Upper lobe of left lung (tissue), 6 donors: Measurements from ENCODE around the gene IKZF4. TPM values are rescaled to one million over a fixed set of nuclear protein-coding genes. Genes with fewer than 3 reads are reported as not detected.
A peak's percentile ranks its signal among the peaks of the same experiment; 100 is the strongest.

Source experiments
- ATAC-seq, 2 donors: fragments of 200-7000 bp; cut with Tn5 transposase; one replicate each; pipeline ENCODE4 v1.9.1; 2022; ENCODE audit warnings: mild to moderate bottlenecking in 2 of 2, moderate library complexity in 2 of 2; ENCODE audit not compliant: low FRiP score in 2 of 2
- DNase-seq, 2 donors: peaks; one replicate each; pipeline ENCODE4 v3.0.0-alpha.2; 2019 to 2020
- H3K27ac ChIP-seq, 4 donors: fragments of 200-600 bp; sonication (generic); one replicate each; pipeline ENCODE4 v1.5.1; 2016 to 2019
- H3K27me3 ChIP-seq, 4 donors: fragments of 200-600 bp; sonication (generic); one replicate each; pipeline ENCODE4 v1.5.1; 2017 to 2019
- H3K36me3 ChIP-seq, 4 donors: fragments of 200-600 bp; sonication (generic); one replicate each; pipeline ENCODE4 v1.5.1; 2016 to 2019
- H3K4me1 ChIP-seq, 4 donors: fragments of 200-600 bp; sonication (generic); one replicate each; pipeline ENCODE4 v1.5.1; 2018 to 2019
- H3K4me3 ChIP-seq, 4 donors: fragments of 200-600 bp; sonication (generic); one replicate each; pipeline ENCODE4 v1.5.1; 2017 to 2019; ENCODE audit warnings: mild to moderate bottlenecking in 2 of 4, moderate library complexity in 1 of 4
- H3K9me3 ChIP-seq, 4 donors: fragments of 200-600 bp; sonication (generic); one replicate each; pipeline ENCODE4 v1.5.1; 2018 to 2019
- CTCF ChIP-seq, 6 experiments: fragments of 450-650 bp in 4 of 6; fragments of 200-600 bp in 2 of 6; sonication (generic) in 2 of 6; IDR thresholded peaks; one replicate each; pipeline ENCODE4 v1.5.1; 2016 to 2019; ENCODE audit warnings: antibody characterized with exemption in 6 of 6
- EP300 ChIP-seq, 4 donors: sonication (generic); formaldehyde crosslinking; IDR thresholded peaks; one replicate each; pipeline ENCODE4 v1.5.1; 2017; ENCODE audit warnings: antibody characterized with exemption in 4 of 4, control low read depth in 2 of 4
- POLR2A ChIP-seq, 4 donors: fragments of 450-650 bp; IDR thresholded peaks; one replicate each; pipeline ENCODE4 v1.5.1; 2016 to 2017; ENCODE audit warnings: antibody characterized with exemption in 4 of 4, mild to moderate bottlenecking in 2 of 4
- POLR2AphosphoS5 ChIP-seq, 2 donors: sonication (generic); formaldehyde crosslinking; IDR thresholded peaks; one replicate each; pipeline ENCODE4 v1.5.1; 2017; ENCODE audit warnings: antibody characterized with exemption in 2 of 2
- WGBS, 2 donors: methylation state at CpG; one replicate each; pipeline ENCODE4 v1.1.5; 2017 to 2018; 5-methylcytosine and 5-hydroxymethylcytosine counted together
- total RNA-seq, 6 donors: library from RNA; depleted of rRNA in 4 of 6; stranded (reverse); fragments of >200 nt in 4 of 6; gene quantifications; one replicate each; pipeline versions ENCODE4 v1.1.0 to v1.2.1, GENCODE V29; 2016 to 2021
- donor health status: DM: no; HTN: no; CAD: no; lungs with moderate emphysema.
- donor health status: DM: no; HTN: yes; CAD: no; lungs with severe emphysema.

The IKZF4 gene
- total RNA-seq, 6 donors from 2014 or later = 5.6 to 23.0 (median 9.3) TPM

- H3K27ac ChIP-seq = no peak overlapping the region
- H3K4me3 ChIP-seq = no peak overlapping the region
- no peaks in the 10 kb centered on the region for H3K9me3 ChIP-seq
- no peak for ATAC-seq
- peaks cover 0 to 40% (median 18%) of the 10 kb centered on the region in 4 donors for H3K36me3 ChIP-seq
- WGBS, 2 donors = 92 to 93% methylated on average over 7 to 10 of the region's 10 CpGs
- no peaks in the 10 kb centered on the region for H3K27me3 ChIP-seq
- no peak for TF ChIP-seq EP300 (IDR thresholded peaks at IDR 0.05)
- TF ChIP-seq POLR2AphosphoS5 (IDR thresholded peaks at IDR 0.05) = no peak
- no peak for TF ChIP-seq CTCF (IDR thresholded peaks at IDR 0.05)
- TF ChIP-seq POLR2A (IDR thresholded peaks at IDR 0.05) = no peak
- H3K4me1 ChIP-seq = peaks cover 4 to 28% (median 9%) of the 10 kb centered on the region in 4 donors
- peak in 1 of 2 donors; percentile 22 for DNase-seq
Observed at GRCh38 chr12:56004211-56004610, 16.6 kb upstream of the IKZF4 start.

- H3K36me3 ChIP-seq = peaks cover 0 to 20% (median 8%) of the 10 kb centered on the region in 4 donors
- H3K4me1 ChIP-seq = peaks cover 4 to 14% (median 9%) of the 10 kb centered on the region in 4 donors
- no peaks in the 10 kb centered on the region for H3K27me3 ChIP-seq
- 3 to 4% methylated on average over 24 to 27 of the region's 44 CpGs for WGBS, 2 donors
- DNase-seq (peak; percentile 63 to 94), ATAC-seq (peak; percentile 77 to 90)
- no peaks in the 10 kb centered on the region for H3K9me3 ChIP-seq
- TF ChIP-seq POLR2AphosphoS5 (IDR thresholded peaks at IDR 0.05) = no peak
- no peak for TF ChIP-seq CTCF (IDR thresholded peaks at IDR 0.05)
- no peak for TF ChIP-seq POLR2A (IDR thresholded peaks at IDR 0.05)
- no peak for TF ChIP-seq EP300 (IDR thresholded peaks at IDR 0.05)
- H3K27ac ChIP-seq = peak overlapping the region; percentile 91 to 96 (median 94)
- peak overlapping the region; percentile 79 to 100 (median 94) for H3K4me3 ChIP-seq
Observed at GRCh38 chr12:56007564-56008559, 13.0 kb upstream of the IKZF4 start.

DNA sequence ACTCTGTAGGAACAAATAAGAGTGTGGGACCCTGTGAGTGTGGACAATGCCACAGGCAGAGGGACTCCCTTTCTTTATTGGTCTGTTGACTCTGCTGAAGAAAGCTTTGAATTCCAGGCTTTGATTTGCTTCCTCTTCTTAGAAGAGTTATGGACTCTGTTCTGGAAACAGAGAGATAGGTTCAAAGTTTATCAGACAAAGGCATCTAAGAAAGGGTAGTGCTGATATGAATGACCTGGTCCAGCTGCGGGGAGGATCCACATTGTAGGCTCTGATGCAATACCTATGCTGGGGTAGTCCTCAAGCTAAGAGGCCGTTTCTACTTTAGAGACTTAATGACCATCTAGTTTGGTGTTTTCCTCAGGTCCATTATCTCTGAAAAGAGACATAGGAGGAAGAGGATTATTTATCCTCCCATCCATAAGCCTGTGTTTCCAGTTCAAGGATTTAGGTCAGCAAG is 10.7 kb upstream of the IKZF4 start:
- no peak overlapping the region for H3K4me3 ChIP-seq
- ATAC-seq = no peak
- WGBS, 2 donors = 44 to 57% methylated on average over 2 of the region's 2 CpGs
- TF ChIP-seq EP300 (IDR thresholded peaks at IDR 0.05) = no peak
- no peak for TF ChIP-seq POLR2AphosphoS5 (IDR thresholded peaks at IDR 0.05)
- TF ChIP-seq POLR2A (IDR thresholded peaks at IDR 0.05) = no peak
- TF ChIP-seq CTCF (IDR thresholded peaks at IDR 0.05) = no peak
- H3K36me3 ChIP-seq = no peaks in the 10 kb centered on the region
- H3K4me1 ChIP-seq = peaks cover 7 to 25% (median 16%) of the 10 kb centered on the region in 4 donors
- no peak overlapping the region for H3K27ac ChIP-seq
- no peak for DNase-seq
- no peaks in the 10 kb centered on the region for H3K27me3 ChIP-seq
- no peaks in the 10 kb centered on the region for H3K9me3 ChIP-seq

DNA sequence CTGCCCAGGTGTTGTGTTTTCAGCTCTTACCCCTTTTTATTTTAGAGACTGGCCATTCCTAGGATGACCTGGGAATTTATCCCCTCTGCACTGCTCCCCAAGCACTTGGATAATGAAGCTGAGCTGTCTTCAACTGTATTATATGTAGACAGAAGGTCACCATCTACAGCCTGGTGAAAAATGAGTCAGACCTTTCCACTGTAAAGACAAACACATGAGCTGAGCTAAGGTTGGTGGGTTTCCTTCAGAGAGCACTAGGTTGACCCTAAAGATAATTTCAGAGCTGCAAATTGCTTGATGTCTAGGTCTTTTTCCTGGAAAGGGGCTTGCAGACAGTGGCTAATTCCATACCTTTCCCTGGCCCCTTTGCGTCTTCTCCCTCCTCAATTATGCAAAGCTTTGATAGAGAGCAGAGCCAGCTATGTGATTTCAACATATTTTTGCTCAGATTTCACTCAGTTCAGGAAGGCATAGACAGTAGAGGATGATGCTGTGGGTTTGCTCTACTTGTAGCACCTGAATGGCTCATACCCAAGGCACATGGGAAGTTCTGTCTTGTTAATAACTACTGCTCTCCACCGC is 9.2 kb upstream of the IKZF4 start:
- Histone ChIP-seq H3K4me3 (no peak overlapping the region), H3K4me1 (peaks cover 7 to 24% (median 14%) of the 10 kb centered on the region in 4 donors), H3K27me3 (no peaks in the 10 kb centered on the region), H3K9me3 (no peaks in the 10 kb centered on the region), H3K36me3 (peaks cover 0 to 2% (median 0%) of the 10 kb centered on the region in 4 donors), H3K27ac (no peak overlapping the region)
- ATAC-seq = no peak
- no peak for DNase-seq
- TF ChIP-seq POLR2AphosphoS5 (IDR thresholded peaks at IDR 0.05) (no peak), POLR2A (IDR thresholded peaks at IDR 0.05) (no peak), CTCF (IDR thresholded peaks at IDR 0.05) (no peak), EP300 (IDR thresholded peaks at IDR 0.05) (no peak)
- WGBS, 2 donors = 87 to 93% methylated on average over 2 of the region's 2 CpGs
